K562 (cell line): ENCODE data around the gene WSCD2. TPM values are rescaled to one million over a fixed set of nuclear protein-coding genes. Genes with fewer than 3 reads are reported as not detected.

ENCODE experiments used
- ATAC-seq: fragments of 200-7000 bp; cut with Tn5 transposase; 3 replicates; pipeline ENCODE4 v1.9.1; 2020; ENCODE audit warnings: moderate library complexity
- BruUV-seq: library from RNA; stranded (reverse); fragments of 400-500 nt; replicated peaks from 2 replicates; lab custom pipeline; 2021; lab: Mats Ljungman, UMichigan
- CTCF ChIA-PET: fragments of 300-600 bp; formaldehyde crosslinking; extraction: SDS; loops from one replicate; lab custom pipeline; 2021; ENCODE audit warnings: low intra/inter-chr PET ratio; lab: Yijun Ruan, JAX
- POLR2A ChIA-PET: fragments of 300-600, 350-650 bp; sonication (Branson Sonifier 250); formaldehyde crosslinking; extraction: SDS; loops from one replicate; lab custom pipeline; 2021; ENCODE audit warnings: antibody characterized with exemption, inconsistent platforms; lab: Yijun Ruan, JAX
- DNase-seq, 4 experiments: peaks; one replicate each; pipeline versions ENCODE4 v3.0.0 to v3.0.0-alpha.2; 2011 to 2018; ENCODE audit warnings: low spot score in 3 of 4, mixed read lengths in 3 of 4; ENCODE audit errors: extremely low read depth in 1 of 4
- FAIRE-seq: peaks from 2 replicates; lab custom pipeline; 2011; peaks lifted over from hg19 to GRCh38; lab: Jason Lieb, UNC
- H2AFZ ChIP-seq: 2 replicates; pipeline ENCODE4 v1.6.0; 2011; ENCODE audit warnings: low read depth, low read length, control low read depth, inconsistent platforms
- H3K27ac ChIP-seq: fragments of 200-600 bp; 3 replicates; pipeline ENCODE4 v1.8.0; 2011; ENCODE audit warnings: low read depth, mild to moderate bottlenecking, control low read depth, inconsistent platforms, low read length, moderate library complexity, mixed read lengths; ENCODE audit errors: extremely low read depth
- H3K27me3 ChIP-seq, 2 experiments: fragments of 300-600 bp in 1 of 2; 2 replicates in 1 of 2; 3 replicates in 1 of 2; pipeline versions ENCODE4 v1.6.0 to v1.8.0; 2011; ENCODE audit warnings: inconsistent platforms in 2 of 2, low read length in 2 of 2, mild to moderate bottlenecking in 1 of 2, mixed read lengths in 1 of 2, moderate library complexity in 1 of 2; ENCODE audit not compliant: control insufficient read depth in 2 of 2, insufficient read depth in 2 of 2
- H3K36me3 ChIP-seq: fragments of 300-600 bp; 3 replicates; pipeline ENCODE4 v1.8.0; 2011; ENCODE audit warnings: mild to moderate bottlenecking, low read length, inconsistent platforms; ENCODE audit not compliant: control insufficient read depth, insufficient read depth
- H3K4me1 ChIP-seq, 2 experiments: fragments of 200-600 bp in 1 of 2; replicated peaks in 1 of 2; 2 replicates in 1 of 2; 3 replicates in 1 of 2; pipeline versions ENCODE4 v1.5.1 to v1.8.0; 2011; ENCODE audit warnings: inconsistent platforms in 2 of 2, low read length in 2 of 2, mild to moderate bottlenecking in 1 of 2, mixed read lengths in 1 of 2, moderate library complexity in 1 of 2; ENCODE audit not compliant: control insufficient read depth in 2 of 2, insufficient read depth in 2 of 2
- H3K4me2 ChIP-seq: 2 replicates; pipeline ENCODE4 v1.6.1; 2011; ENCODE audit warnings: low read length, control low read depth, inconsistent platforms, mixed read lengths; ENCODE audit not compliant: insufficient read depth
- H3K4me3 ChIP-seq: fragments of 200-600 bp; sonication (generic), shearing (Covaris generic); 2 replicates; pipeline ENCODE4 v1.5.1; 2016; ENCODE audit warnings: control low read depth, inconsistent platforms
- H3K79me2 ChIP-seq: fragments of 200-600 bp; 3 replicates; pipeline ENCODE4 v1.8.0; 2011; ENCODE audit warnings: low read length, inconsistent platforms; ENCODE audit not compliant: control insufficient read depth, insufficient read depth
- H3K9ac ChIP-seq, 2 experiments: 2 replicates each; pipeline versions ENCODE4 v1.6.0 to v1.6.1; 2011; ENCODE audit warnings: low read depth in 2 of 2, low read length in 2 of 2, control low read depth in 1 of 2, inconsistent platforms in 1 of 2, mild to moderate bottlenecking in 1 of 2, mixed read lengths in 1 of 2; ENCODE audit not compliant: insufficient read depth in 1 of 2
- H3K9me1 ChIP-seq: one replicate; pipeline ENCODE4 v1.6.0; 2011; ENCODE audit warnings: inconsistent platforms, mild to moderate bottlenecking, low read length, moderate library complexity; ENCODE audit not compliant: control insufficient read depth, insufficient read depth
- H3K9me3 ChIP-seq: replicated peaks from 2 replicates; pipeline ENCODE4 v1.5.1; 2011; ENCODE audit warnings: low read depth, low read length, inconsistent platforms; ENCODE audit not compliant: control insufficient read depth, insufficient read depth
- H4K20me1 ChIP-seq: replicated peaks from 2 replicates; pipeline ENCODE4 v1.6.1; 2011; ENCODE audit warnings: low read length, inconsistent platforms, mixed read lengths; ENCODE audit not compliant: control insufficient read depth, insufficient read depth
- CBX2 ChIP-seq: fragments of 200-600 bp; sonication (generic); IDR thresholded peaks from one replicate; pipeline ENCODE4 v1.6.1; 2012; ENCODE audit warnings: mild to moderate bottlenecking, low read length, inconsistent platforms; ENCODE audit not compliant: insufficient read depth, poor library complexity, severe bottlenecking
- CREBBP ChIP-seq: IDR thresholded peaks from one replicate; pipeline ENCODE4 v1.6.1; 2012; ENCODE audit warnings: low read depth, mild to moderate bottlenecking, control low read depth, inconsistent platforms, low read length
- ESRRA ChIP-seq: fragments of 450-650 bp; IDR thresholded peaks from 2 replicates; pipeline ENCODE4 v1.6.1; 2014; ENCODE audit warnings: low read depth, mild to moderate bottlenecking, moderate library complexity, borderline replicate concordance
- HIVEP1 ChIP-seq: fragments of 250-450 bp; sonication (Bioruptor Pico); IDR thresholded peaks from 2 replicates; pipeline ENCODE4 v1.4.0; 2020; ENCODE audit warnings: mild to moderate bottlenecking
- MAFF ChIP-seq: IDR thresholded peaks from 2 replicates; pipeline ENCODE4 v1.6.1; 2012; ENCODE audit warnings: low read length, improper control_type of control experiment
- MAFG ChIP-seq: fragments of 450-650 bp; conservative IDR thresholded peaks from 2 replicates; pipeline ENCODE4 v1.6.1; 2016; ENCODE audit warnings: missing genetic modification characterization, missing compliant biosample characterization
- MAFK ChIP-seq: IDR thresholded peaks from 2 replicates; pipeline ENCODE4 v1.6.1; 2011; ENCODE audit warnings: low read length, improper control_type of control experiment
- NRF1 ChIP-seq, 2 experiments: fragments of 450-650 bp; IDR thresholded peaks in 1 of 2; conservative IDR thresholded peaks in 1 of 2; 2 replicates each; pipeline ENCODE4 v1.6.1; 2014; ENCODE audit warnings: mild to moderate bottlenecking in 2 of 2
- RBFOX2 ChIP-seq: fragments of 200-400 bp; formaldehyde crosslinking; IDR thresholded peaks from 2 replicates; pipeline ENCODE4 v1.6.1; 2017; ENCODE audit warnings: low read depth, mild to moderate bottlenecking, low read length, moderate library complexity
- ZNF316 ChIP-seq: fragments of 450-650 bp; IDR thresholded peaks from 2 replicates; pipeline ENCODE4 v1.6.1; 2016
- ZNF707 ChIP-seq: fragments of 250-450 bp; sonication (Bioruptor Pico); conservative IDR thresholded peaks from 2 replicates; pipeline ENCODE4 v1.8.0; 2022; ENCODE audit warnings: inconsistent platforms, mild to moderate bottlenecking, moderate library complexity
- WGBS: fragments of 100-300 bp; shearing (Covaris generic); methylation state at CpG from one replicate; pipeline ENCODE4 v1.1.6; 2016; ENCODE audit warnings: low coverage, mixed read lengths; ENCODE audit not compliant: insufficient coverage; ENCODE audit errors: missing lambda C conversion rate; 5-methylcytosine and 5-hydroxymethylcytosine counted together
- in situ Hi-C: fragments of 300-500 bp; cut with MboI; formaldehyde crosslinking; loops from 4 replicates; pipeline ENCODE4 v1.15.0; 2018; ENCODE audit warnings: inconsistent platforms, mixed read lengths
- intact Hi-C: fragments of 100-400 bp; cut with micrococcal nuclease; formaldehyde crosslinking; loops from 2 replicates; pipeline ENCODE4 v1.14.2; 2022
- polyA plus RNA-seq, 8 experiments: library from polyadenylated mRNA; depleted of rRNA in 4 of 8; stranded (reverse) in 5 of 8; unstranded in 3 of 8; fragments of >200 nt; fragmentation: Nextera tagmentation in 2 of 8; fragmentation: Illumina TruSeq in 1 of 8; extraction: Ambion mirVana in 2 of 8; extraction: Trizol in 1 of 8; gene quantifications; 2 replicates each; pipeline versions ENCODE4 v1.2.1 to v1.2.3, GENCODE V29; 2011 to 2014; ENCODE audit warnings: inconsistent platforms in 1 of 8, missing spikeins in 1 of 8
- total RNA-seq, 7 experiments: library from RNA; depleted of rRNA in 6 of 7; stranded (reverse); fragments of >200 nt in 6 of 7; fragmentation: Illumina TruSeq in 2 of 7; extraction: Trizol in 2 of 7; gene quantifications; 2 replicates each; pipeline versions ENCODE4 v1.2.1 to v1.2.3, GENCODE V29; 2011 to 2021; ENCODE audit warnings: low replicate concordance in 1 of 7
- TF ChIP-seq, protein P1 (sequence below): fragments of 450-650 bp; IDR thresholded peaks from 2 replicates; pipeline ENCODE4 v1.6.1; 2017; ENCODE audit warnings: antibody characterized with exemption, mild to moderate bottlenecking
- TF ChIP-seq, protein P2 (sequence below), 2 experiments: fragments of 450-650 bp in 1 of 2; sonication (generic) in 1 of 2; formaldehyde crosslinking in 1 of 2; IDR thresholded peaks in 1 of 2; conservative IDR thresholded peaks in 1 of 2; 2 replicates each; pipeline versions ENCODE4 v1.6.1 to v1.8.1; 2016 to 2023; ENCODE audit warnings: mild to moderate bottlenecking in 2 of 2, moderate library complexity in 2 of 2, inconsistent platforms in 1 of 2, missing genetic modification reagents in 1 of 2

Gene WSCD2
- total and polyA plus RNA-seq, 9 of the 15 experiments (the other 6 are each of a cell fraction or from before 2014, with no cell fraction given) = 0.72 to 14.1 (median 4.0) TPM

DNA sequence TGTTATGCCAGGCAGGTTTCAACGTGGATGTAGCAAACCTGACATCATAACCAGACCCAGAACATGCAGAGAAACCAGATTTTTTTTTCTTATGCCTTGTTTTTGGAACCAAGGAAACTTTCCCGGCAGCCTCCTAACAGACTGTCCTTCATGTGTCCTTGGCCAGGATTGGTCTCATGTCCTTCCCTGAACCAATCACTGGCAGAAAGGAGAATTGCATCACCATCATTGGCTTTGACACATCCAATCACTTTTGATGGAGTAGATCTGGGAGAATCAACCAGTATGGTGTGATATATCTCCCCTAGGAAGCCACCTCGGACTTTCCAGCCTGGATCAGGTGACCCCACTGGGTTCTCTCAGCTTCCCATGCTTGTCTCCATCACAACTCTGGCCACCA lies 25.6 kb upstream of the WSCD2 start:
- CTCF ChIA-PET = no interaction called here

DNA sequence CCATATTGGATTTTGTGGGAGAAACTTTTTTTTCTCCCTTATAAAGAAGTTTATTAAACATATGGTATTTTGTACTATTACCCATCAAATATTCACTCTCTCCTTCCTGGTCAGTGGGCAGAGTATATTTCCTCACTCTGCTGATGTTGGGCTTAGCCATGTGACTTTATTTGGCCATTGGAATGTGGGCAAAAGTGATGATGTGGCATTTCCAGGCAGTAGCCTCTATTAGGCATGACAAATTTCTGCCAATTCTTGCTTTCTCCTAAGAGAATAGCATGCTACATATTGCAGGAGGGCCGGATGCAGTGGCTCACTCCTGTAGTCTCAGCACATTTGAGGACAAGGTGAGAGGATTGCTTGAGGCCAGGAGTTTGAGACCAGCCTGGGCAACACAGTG lies 24.4 kb upstream of the WSCD2 start:
- WGBS = 57% methylated on average over 1 of the region's 1 CpG
- no peaks in the 10 kb centered on the region for H3K36me3 ChIP-seq
- ChIA-PET POLR2A (no interaction called here), CTCF (no interaction called here)
- H4K20me1 ChIP-seq = no peaks in the 10 kb centered on the region
- no peaks in the 10 kb centered on the region for H3K9me1 ChIP-seq
- H3K4me1 ChIP-seq = peaks cover 13 to 30% of the 10 kb centered on the region in 2 experiments; a peak in 4 of 5 replicates
- H3K4me3 ChIP-seq = no peak overlapping the region
- no peak overlapping the region for H3K27ac ChIP-seq
- H3K9ac ChIP-seq = no peak overlapping the region
- H3K79me2 ChIP-seq = no peaks in the 10 kb centered on the region
- no peak overlapping the region for H2AFZ ChIP-seq
- in situ Hi-C loops = no loop called here
- ATAC-seq (no peak), FAIRE-seq (no peak), DNase-seq (no peak)
- no TSS peak for BruUV-seq
- intact Hi-C loops = no loop called here
- 0 out of 2 replicates have a peak, but pooled peaks cover 2% of the 10 kb centered on the region for H3K9me3 ChIP-seq
- H3K27me3 ChIP-seq = no peaks in the 10 kb centered on the region
- H3K4me2 ChIP-seq = no peak overlapping the region
- TF ChIP-seq MAFK (peak; percentile 59; the same call in 1 of the 2 replicates), RBFOX2 (no peak), ZNF316 (peak; percentile 85), CREBBP (no peak), MAFG (tag) (peak; percentile 55), MAFF (peak; percentile 53), HIVEP1 (CRISPR knock-in tag) (no peak), ZNF707 (CRISPR knock-in tag) (no peak), CBX2 (no peak)
- TF ChIP-seq, protein P1, sequence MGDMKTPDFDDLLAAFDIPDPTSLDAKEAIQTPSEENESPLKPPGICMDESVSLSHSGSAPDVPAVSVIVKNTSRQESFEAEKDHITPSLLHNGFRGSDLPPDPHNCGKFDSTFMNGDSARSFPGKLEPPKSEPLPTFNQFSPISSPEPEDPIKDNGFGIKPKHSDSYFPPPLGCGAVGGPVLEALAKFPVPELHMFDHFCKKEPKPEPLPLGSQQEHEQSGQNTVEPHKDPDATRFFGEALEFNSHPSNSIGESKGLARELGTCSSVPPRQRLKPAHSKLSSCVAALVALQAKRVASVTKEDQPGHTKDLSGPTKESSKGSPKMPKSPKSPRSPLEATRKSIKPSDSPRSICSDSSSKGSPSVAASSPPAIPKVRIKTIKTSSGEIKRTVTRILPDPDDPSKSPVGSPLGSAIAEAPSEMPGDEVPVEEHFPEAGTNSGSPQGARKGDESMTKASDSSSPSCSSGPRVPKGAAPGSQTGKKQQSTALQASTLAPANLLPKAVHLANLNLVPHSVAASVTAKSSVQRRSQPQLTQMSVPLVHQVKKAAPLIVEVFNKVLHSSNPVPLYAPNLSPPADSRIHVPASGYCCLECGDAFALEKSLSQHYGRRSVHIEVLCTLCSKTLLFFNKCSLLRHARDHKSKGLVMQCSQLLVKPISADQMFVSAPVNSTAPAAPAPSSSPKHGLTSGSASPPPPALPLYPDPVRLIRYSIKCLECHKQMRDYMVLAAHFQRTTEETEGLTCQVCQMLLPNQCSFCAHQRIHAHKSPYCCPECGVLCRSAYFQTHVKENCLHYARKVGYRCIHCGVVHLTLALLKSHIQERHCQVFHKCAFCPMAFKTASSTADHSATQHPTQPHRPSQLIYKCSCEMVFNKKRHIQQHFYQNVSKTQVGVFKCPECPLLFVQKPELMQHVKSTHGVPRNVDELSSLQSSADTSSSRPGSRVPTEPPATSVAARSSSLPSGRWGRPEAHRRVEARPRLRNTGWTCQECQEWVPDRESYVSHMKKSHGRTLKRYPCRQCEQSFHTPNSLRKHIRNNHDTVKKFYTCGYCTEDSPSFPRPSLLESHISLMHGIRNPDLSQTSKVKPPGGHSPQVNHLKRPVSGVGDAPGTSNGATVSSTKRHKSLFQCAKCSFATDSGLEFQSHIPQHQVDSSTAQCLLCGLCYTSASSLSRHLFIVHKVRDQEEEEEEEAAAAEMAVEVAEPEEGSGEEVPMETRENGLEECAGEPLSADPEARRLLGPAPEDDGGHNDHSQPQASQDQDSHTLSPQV = no peak

More for the DNA sequence above, 25.6 kb upstream of the WSCD2 start:
- Histone ChIP-seq H3K9me1 (no peaks in the 10 kb centered on the region), H3K9ac (no peak overlapping the region), H3K79me2 (no peaks in the 10 kb centered on the region), H3K27me3 (peaks cover 0 to 1% of the 10 kb centered on the region in 2 experiments; a peak in 2 of 5 replicates), H3K36me3 (no peaks in the 10 kb centered on the region), H3K9me3 (0 out of 2 replicates have a peak, but pooled peaks cover 2% of the 10 kb centered on the region), H3K4me3 (no peak overlapping the region), H2AFZ (no peak overlapping the region), H3K27ac (no peak overlapping the region), H4K20me1 (no peaks in the 10 kb centered on the region), H3K4me1 (peaks cover 13 to 30% of the 10 kb centered on the region in 2 experiments; a peak in 4 of 5 replicates), H3K4me2 (no peak overlapping the region)
- DNase-seq = no peak
- ATAC-seq = no peak
- intact Hi-C loops = no loop called here
- FAIRE-seq = no peak
- POLR2A ChIA-PET = no interaction called here
- TF ChIP-seq, protein P2, sequence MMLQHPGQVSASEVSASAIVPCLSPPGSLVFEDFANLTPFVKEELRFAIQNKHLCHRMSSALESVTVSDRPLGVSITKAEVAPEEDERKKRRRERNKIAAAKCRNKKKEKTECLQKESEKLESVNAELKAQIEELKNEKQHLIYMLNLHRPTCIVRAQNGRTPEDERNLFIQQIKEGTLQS (IDR thresholded peaks at IDR 0.05) = peak; percentile 72
- TF ChIP-seq, protein P2 (CRISPR knock-in tag; conservative IDR thresholded peaks at IDR 0.05) = no peak
- TF ChIP-seq ESRRA = peak; percentile 75
- no peak for TF ChIP-seq NRF1 (conservative IDR thresholded peaks at IDR 0.05 in 1 of 2, IDR thresholded peaks at IDR 0.05 in 1 of 2)
- 25% methylated on average over 3 of the region's 3 CpGs for WGBS
- no TSS peak for BruUV-seq
- in situ Hi-C loops = no loop called here
